Ramos (cell line): ENCODE results near the gene ABTB2.

Experiments
- in situ Hi-C: fragments of 300-500 bp; cut with MboI; formaldehyde crosslinking; loops from one replicate; pipeline ENCODE4 v1.14.3; 2022; ENCODE audit warnings: low sequenced_read_pairs; ENCODE audit not compliant: unreplicated experiment

ABTB2 gene

GRCh38 chr11:34270711-34271110 is 87.1 kb downstream of the ABTB2 start:
- in situ Hi-C loops, result no loop called here

GRCh38 chr11:34269694-34270245 is 88.0 kb downstream of the ABTB2 start:
- in situ Hi-C loops, result no loop called here

- in situ Hi-C loops, result no loop called here
Observed at GRCh38 chr11:34268906-34269430, 88.8 kb downstream of the ABTB2 start.

GRCh38 chr11:34267417-34267816 is 90.4 kb downstream of the ABTB2 start:
- in situ Hi-C loops, result no loop called here

GRCh38 chr11:34267013-34267412 is 90.8 kb downstream of the ABTB2 start:
- in situ Hi-C loops, result no loop called here

- in situ Hi-C loops, result no loop called here
Observed at GRCh38 chr11:34266090-34266912, 91.5 kb downstream of the ABTB2 start.

GRCh38 chr11:34264303-34265110 is 93.3 kb downstream of the ABTB2 start:
- in situ Hi-C loops, result no loop called here

- in situ Hi-C loops, result no loop called here
Observed at GRCh38 chr11:34263441-34264091, 94.2 kb downstream of the ABTB2 start.

- in situ Hi-C loops, result no loop called here
Observed at GRCh38 chr11:34262531-34263081, 95.2 kb downstream of the ABTB2 start.

GRCh38 chr11:34261820-34262219 is 96.0 kb downstream of the ABTB2 start:
- in situ Hi-C loops, result no loop called here

- in situ Hi-C loops, result no loop called here
Observed at GRCh38 chr11:34261095-34261494, 96.7 kb downstream of the ABTB2 start.

- in situ Hi-C loops, result no loop called here
Observed at GRCh38 chr11:34260072-34260575, 97.7 kb downstream of the ABTB2 start.

GRCh38 chr11:34259087-34259486 is 98.7 kb downstream of the ABTB2 start:
- in situ Hi-C loops, result no loop called here

GRCh38 chr11:34256626-34257025 is 101.2 kb downstream of the ABTB2 start:
- in situ Hi-C loops, result no loop called here

- in situ Hi-C loops, result no loop called here
Observed at GRCh38 chr11:34256150-34256549, 101.7 kb downstream of the ABTB2 start.

- in situ Hi-C loops, result no loop called here
Observed at GRCh38 chr11:34255101-34255500, 102.7 kb downstream of the ABTB2 start.

GRCh38 chr11:34254011-34254410 is 103.8 kb downstream of the ABTB2 start:
- in situ Hi-C loops, result no loop called here

- in situ Hi-C loops, result no loop called here
Observed at GRCh38 chr11:34252651-34253050, 105.2 kb downstream of the ABTB2 start.

GRCh38 chr11:34252015-34252414 is 105.8 kb downstream of the ABTB2 start:
- in situ Hi-C loops, result no loop called here

- in situ Hi-C loops, result no loop called here
Observed at GRCh38 chr11:34251589-34251980, 106.2 kb downstream of the ABTB2 start.
